ENCODE measurements around the gene SERTAD2. TPM values are rescaled to one million over a fixed set of nuclear protein-coding genes. Genes with fewer than 3 reads are reported as not detected.

The SERTAD2 gene
- total and polyA plus RNA-seq, 7 donors: 3.3 to 13.2 (median 10.3) TPM

- no peak for TF ChIP-seq CTCF (IDR thresholded peaks at IDR 0.05)
- intact Hi-C loops (cut with DNase I): no loop called here
- H3K27me3 ChIP-seq (ENCODE audit: insufficient read depth in 3 of 3, low read length in 2 of 3): no peaks in the 10 kb centered on the region
- H3K4me1 ChIP-seq: peaks cover 16% of the 10 kb centered on the region
- 40 to 52% (median 49%) methylated on average over 4 of the region's 4 CpGs for WGBS, 3 donors
- ATAC-seq: peak; percentile 91 to 95 (median 95)
- H3K4me3 ChIP-seq: no peak overlapping the region
- H3K36me3 ChIP-seq (ENCODE audit: insufficient read depth in 1 of 2, low read depth in 1 of 2): peaks cover 0 to 37% of the 10 kb centered on the region in 2 donors
- no peaks in the 10 kb centered on the region for H3K9me3 ChIP-seq
- peak; percentile 55 to 71 for DNase-seq
- peak overlapping the region; percentile 69 for H3K27ac ChIP-seq
Observed at GRCh38 chr2:64593035-64593655, 60.6 kb downstream of the SERTAD2 start.

GRCh38 chr2:64591188-64591587 is 62.5 kb downstream of the SERTAD2 start:
- H3K36me3 ChIP-seq (ENCODE audit: insufficient read depth in 1 of 2, low read depth in 1 of 2): peaks cover 0 to 46% of the 10 kb centered on the region in 2 donors
- no peaks in the 10 kb centered on the region for H3K9me3 ChIP-seq
- H3K27me3 ChIP-seq (ENCODE audit: insufficient read depth in 3 of 3, low read length in 2 of 3): no peaks in the 10 kb centered on the region
- H3K27ac ChIP-seq: no peak overlapping the region
- TF ChIP-seq CTCF (IDR thresholded peaks at IDR 0.05): no peak
- WGBS, 3 donors: 89 to 96% (median 90%) methylated on average over 4 of the region's 4 CpGs
- DNase-seq: no peak
- no peak for ATAC-seq
- H3K4me3 ChIP-seq: no peak overlapping the region
- intact Hi-C loops (cut with DNase I): no loop called here
- H3K4me1 ChIP-seq: peaks cover 16% of the 10 kb centered on the region

- TF ChIP-seq CTCF (IDR thresholded peaks at IDR 0.05): no peak
- intact Hi-C loops (cut with DNase I): loop anchor here (2.0 to 5.0 kb wide), 2 partner anchors 277 to 280 kb away; no protein-coding TSS in a partner anchor
- ATAC-seq: no peak
- DNase-seq: no peak
- Histone ChIP-seq H3K27ac (no peak overlapping the region), H3K36me3 (ENCODE audit: insufficient read depth in 1 of 2, low read depth in 1 of 2) (peaks cover 4 to 65% of the 10 kb centered on the region in 2 donors), H3K9me3 (no peaks in the 10 kb centered on the region), H3K4me1 (peaks cover 4% of the 10 kb centered on the region), H3K27me3 (ENCODE audit: insufficient read depth in 3 of 3, low read length in 2 of 3) (no peaks in the 10 kb centered on the region), H3K4me3 (no peak overlapping the region)
Observed at GRCh38 chr2:64587561-64587960, 66.2 kb downstream of the SERTAD2 start.

GRCh38 chr2:64586883-64587481 is 66.7 kb downstream of the SERTAD2 start:
- DNase-seq: no peak
- 51 to 63% (median 52%) methylated on average over 6 of the region's 6 CpGs for WGBS, 3 donors
- Histone ChIP-seq H3K4me1 (no peaks in the 10 kb centered on the region), H3K27ac (no peak overlapping the region), H3K4me3 (no peak overlapping the region), H3K36me3 (ENCODE audit: insufficient read depth in 1 of 2, low read depth in 1 of 2) (peaks cover 4 to 66% of the 10 kb centered on the region in 2 donors), H3K27me3 (ENCODE audit: insufficient read depth in 3 of 3, low read length in 2 of 3) (no peaks in the 10 kb centered on the region), H3K9me3 (no peaks in the 10 kb centered on the region)
- peak; percentile 62 to 84 (median 70) for ATAC-seq
- intact Hi-C loops (cut with DNase I): loop anchor here (2.0 to 5.0 kb wide), 2 partner anchors 278 to 280 kb away; no protein-coding TSS in a partner anchor
- TF ChIP-seq CTCF (IDR thresholded peaks at IDR 0.05): peak; percentile 65
